ENCODE measurements around the gene THAP11. TPM values are rescaled to one million over a fixed set of nuclear protein-coding genes. Genes with fewer than 3 reads are reported as not detected.
A peak's percentile ranks its signal among the peaks of the same experiment; 100 is the strongest.

The THAP11 gene
- total RNA-seq, 1 experiment from 2014 or later: 20.5 TPM

- peak within 1 kb of the TSS; percentile 92 for H3K27ac Mint-ChIP-seq (ENCODE audit: low read depth, unreplicated experiment)
- peak within 1 kb of the TSS; percentile 92 for H3K4me3 Mint-ChIP-seq (ENCODE audit: unreplicated experiment)
- peak; percentile 96 for DNase-seq (ENCODE audit: unreplicated experiment)
- TF ChIP-seq, protein P1, sequence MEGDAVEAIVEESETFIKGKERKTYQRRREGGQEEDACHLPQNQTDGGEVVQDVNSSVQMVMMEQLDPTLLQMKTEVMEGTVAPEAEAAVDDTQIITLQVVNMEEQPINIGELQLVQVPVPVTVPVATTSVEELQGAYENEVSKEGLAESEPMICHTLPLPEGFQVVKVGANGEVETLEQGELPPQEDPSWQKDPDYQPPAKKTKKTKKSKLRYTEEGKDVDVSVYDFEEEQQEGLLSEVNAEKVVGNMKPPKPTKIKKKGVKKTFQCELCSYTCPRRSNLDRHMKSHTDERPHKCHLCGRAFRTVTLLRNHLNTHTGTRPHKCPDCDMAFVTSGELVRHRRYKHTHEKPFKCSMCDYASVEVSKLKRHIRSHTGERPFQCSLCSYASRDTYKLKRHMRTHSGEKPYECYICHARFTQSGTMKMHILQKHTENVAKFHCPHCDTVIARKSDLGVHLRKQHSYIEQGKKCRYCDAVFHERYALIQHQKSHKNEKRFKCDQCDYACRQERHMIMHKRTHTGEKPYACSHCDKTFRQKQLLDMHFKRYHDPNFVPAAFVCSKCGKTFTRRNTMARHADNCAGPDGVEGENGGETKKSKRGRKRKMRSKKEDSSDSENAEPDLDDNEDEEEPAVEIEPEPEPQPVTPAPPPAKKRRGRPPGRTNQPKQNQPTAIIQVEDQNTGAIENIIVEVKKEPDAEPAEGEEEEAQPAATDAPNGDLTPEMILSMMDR (IDR thresholded peaks at IDR 0.05; ENCODE audit: unreplicated experiment): no peak
- intact Hi-C loops (cut with micrococcal nuclease): no loop called here
- ChIA-PET CTCF (interaction anchor here (0.7 to 2.2 kb wide), 6 partner anchors 9 to 372 kb away, joined by 3 to 11 read pairs (median 4); partner anchors contain the start of genes CTRL and NRN1L), POLR2A (interaction anchor here (0.7 to 3.4 kb wide), 26 partner anchors 9 to 835 kb away, joined by 3 to 34 read pairs (median 3); partner anchors contain the start of genes NRN1L and NUTF2)
- no TSS peak for BruUV-seq (replicated peaks)
- no peaks in the 10 kb centered on the region for H3K27me3 Mint-ChIP-seq (ENCODE audit: insufficient read depth, unreplicated experiment)
- peaks cover 13% of the 10 kb centered on the region for H3K4me1 Mint-ChIP-seq (ENCODE audit: insufficient read depth, unreplicated experiment)
- H3K9me3 Mint-ChIP-seq (ENCODE audit: unreplicated experiment): no peaks in the 10 kb centered on the region
- peaks cover 15% of the 10 kb centered on the region for H3K36me3 Mint-ChIP-seq (ENCODE audit: insufficient read depth, unreplicated experiment)
Measured at GRCh38 chr16:67892899-67893742, 51.0 kb downstream of the THAP11 start, which contains the start of gene PSKH1. Gene PSKH1, plus strand, starts transcription at chr16:67893254. Its CDS starts 15,496 bp downstream, at chr16:67908750.

Other genes with a start within 250 kb of the THAP11 start
- 1.6 and 1.9 TPM in 2 replicates for gene CARMIL2, start 197.2 kb upstream of the THAP11 start, total RNA-seq (2022)
- 26.1 and 33.6 TPM in 2 replicates for gene ACD, start 182.1 kb upstream of the THAP11 start, total RNA-seq (2022)
- 3.2 and 4.5 TPM in 2 replicates for gene PARD6A, start 181.4 kb upstream of the THAP11 start, total RNA-seq (2022)
- gene ENKD1, start 175.6 kb upstream of the THAP11 start, total RNA-seq (2022): 12.8 and 14.5 TPM in 2 replicates
- 0.54 and 0.65 TPM in 2 replicates for gene C16orf86, start 175.5 kb upstream of the THAP11 start, total RNA-seq (2022)
- 14.8 and 19.0 TPM in 2 replicates for gene GFOD2, start 123.0 kb upstream of the THAP11 start, total RNA-seq (2022)
- gene RANBP10, start 35.8 kb upstream of the THAP11 start, total RNA-seq (2022): 17.2 and 21.7 TPM in 2 replicates
- gene TSNAXIP1, start 35.4 kb upstream of the THAP11 start, total RNA-seq (2022): 1.1 and 1.5 TPM in 2 replicates
- gene NUTF2, start 4.6 kb downstream of the THAP11 start, total RNA-seq (2022): 133 TPM in 2 replicates
- gene CENPT, start 5.4 kb downstream of the THAP11 start, total RNA-seq (2022): 30.9 and 35.5 TPM in 2 replicates
- gene EDC4, start 30.7 kb downstream of the THAP11 start, total RNA-seq (2022): 50.9 and 51.3 TPM in 2 replicates
- gene NRN1L, start 42.6 kb downstream of the THAP11 start, total RNA-seq (2022): 0.81 TPM in 1 of 2 replicates, not detected in the other
- gene PSKH1, start 50.9 kb downstream of the THAP11 start, total RNA-seq (2022): 21.7 and 27.9 TPM in 2 replicates
- 0.52 and 1.6 TPM in 2 replicates for gene CTRL, start 89.5 kb downstream of the THAP11 start, total RNA-seq (2022)
- gene PSMB10, start 94.5 kb downstream of the THAP11 start, total RNA-seq (2022): 20.3 and 32.7 TPM in 2 replicates
- 35.3 and 44.5 TPM in 2 replicates for gene LCAT, start 101.8 kb downstream of the THAP11 start, total RNA-seq (2022)
- 107 TPM in 2 replicates for gene SLC12A4, start 126.3 kb downstream of the THAP11 start, total RNA-seq (2022)
- gene DPEP3, start 138.2 kb downstream of the THAP11 start, total RNA-seq (2022): not detected in 2 replicates
- gene DPEP2, start 157.2 kb downstream of the THAP11 start, total RNA-seq (2022): not detected in 2 replicates
- not detected in 2 replicates for gene DPEP2NB, start 173.6 kb downstream of the THAP11 start, total RNA-seq (2022)
- gene DDX28, start 180.9 kb downstream of the THAP11 start, total RNA-seq (2022): 9.3 and 11.7 TPM in 2 replicates
- gene DUS2, start 181.0 kb downstream of the THAP11 start, total RNA-seq (2022): 24.2 and 26.4 TPM in 2 replicates
- gene NFATC3, start 243.1 kb downstream of the THAP11 start, total RNA-seq (2022): 18.5 and 24.1 TPM in 2 replicates